NCI-H774 (cell line): Measurements from ENCODE around the gene STK32B.

Experiments
- DNase-seq: peaks from one replicate; lab custom pipeline; 2025; lab: John Stamatoyannopoulos, UW

The STK32B gene

DNA sequence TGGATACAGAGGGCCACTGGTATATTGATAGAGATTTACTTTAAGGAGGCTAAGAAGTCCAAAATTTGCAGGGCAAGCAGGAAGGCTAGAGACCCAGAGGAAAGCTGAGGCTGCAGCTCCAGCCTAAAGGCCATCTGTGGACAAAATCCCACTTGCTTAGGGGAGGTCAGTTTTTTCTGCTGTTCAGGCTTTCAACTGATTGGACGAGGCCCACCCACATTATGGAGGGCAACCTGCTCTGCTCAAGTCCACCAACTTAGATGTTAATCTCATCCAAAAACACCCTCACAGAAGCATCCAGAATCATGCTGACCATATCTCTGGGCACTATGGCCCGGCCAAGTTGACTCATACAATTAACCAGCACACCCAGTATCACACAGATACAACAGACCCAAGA, 480.8 kb downstream of the STK32B start:
- no peak for DNase-seq

DNA sequence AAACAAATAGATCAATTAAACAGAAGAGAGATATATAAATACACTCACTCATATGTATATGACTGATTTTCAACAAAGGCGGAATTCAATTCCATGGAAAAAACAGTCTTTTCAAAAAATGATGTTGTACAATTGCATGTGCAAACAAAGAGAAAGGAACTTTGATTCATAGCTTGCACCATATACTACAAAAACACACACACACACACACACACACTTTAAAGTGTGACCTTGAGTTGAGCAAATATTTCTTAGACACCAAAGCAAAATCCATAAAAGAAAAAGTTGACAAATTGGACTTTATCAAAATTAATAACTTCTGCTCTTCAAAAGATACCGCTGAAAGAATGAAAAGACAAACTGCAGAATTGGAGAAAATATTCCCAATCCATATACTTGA, 488.3 kb downstream of the STK32B start:
- DNase-seq = no peak

DNA sequence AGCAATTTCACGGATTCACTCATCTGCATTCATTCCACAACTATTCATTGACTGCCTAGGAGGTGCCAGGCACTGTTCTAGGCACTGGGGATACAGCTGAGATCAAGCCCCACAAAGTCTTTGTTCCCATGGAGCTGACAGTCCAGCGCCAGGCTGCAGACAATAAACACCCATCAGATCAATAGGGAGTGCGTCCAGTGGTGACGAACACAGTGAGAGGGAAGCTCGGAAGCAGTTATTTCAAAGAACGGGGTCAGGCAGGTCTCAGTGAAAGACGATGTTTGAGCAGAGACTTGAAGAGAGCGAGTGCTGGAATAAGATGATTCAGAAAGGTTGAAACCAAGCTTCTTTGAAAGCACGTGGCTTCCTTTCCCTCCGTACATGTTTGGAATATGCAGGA, 489.9 kb downstream of the STK32B start:
- no peak for DNase-seq

- no peak for DNase-seq
Observed at GRCh38 chr4:5543681-5544080, 492.4 kb downstream of the STK32B start.

- no peak for DNase-seq
Observed at GRCh38 chr4:5544762-5545161, 493.5 kb downstream of the STK32B start.

- no peak for DNase-seq
Observed at GRCh38 chr4:5545271-5545670, 494.0 kb downstream of the STK32B start.

- DNase-seq = no peak
Observed at GRCh38 chr4:5547651-5548249, 496.5 kb downstream of the STK32B start.
